ENCODE data around the gene EIF4G1. TPM values are rescaled to one million over a fixed set of nuclear protein-coding genes. Genes with fewer than 3 reads are reported as not detected.

The EIF4G1 gene
- total and polyA plus RNA-seq, 2 donors (not counting 3 experiments of a cell fraction or from before 2014, with no cell fraction given): 355 to 532 TPM

GRCh38 chr3:184345317-184346144, 31.1 kb downstream of the EIF4G1 start:
- peak; percentile 44 for DNase-seq (ENCODE audit: low read depth, low spot score)
- Histone ChIP-seq H3K27me3 (ENCODE audit: control insufficient read depth in 2 of 2, insufficient read depth in 2 of 2, low read length in 2 of 2) (no peaks in the 10 kb centered on the region), H3K9ac (replicated peaks; ENCODE audit: extremely low read depth, insufficient read depth, low read length) (no peak overlapping the region), H2AFZ (ENCODE audit: low read depth, low read length) (no peak overlapping the region), H3K4me3 (replicated peaks in 1 of 3; ENCODE audit: insufficient read depth in 1 of 3, low read depth in 1 of 3, low read length in 3 of 3) (no peak overlapping the region), H3K79me2 (ENCODE audit: control insufficient read depth, insufficient read depth, low read length) (peaks cover 7% of the 10 kb centered on the region), H3K4me1 (ENCODE audit: control insufficient read depth, extremely low read depth, insufficient read depth, low read length) (peaks cover 7% of the 10 kb centered on the region), H4K20me1 (replicated peaks; ENCODE audit: control insufficient read depth, extremely low read depth, insufficient read depth, low read length) (no peaks in the 10 kb centered on the region), H3K36me3 (ENCODE audit: control insufficient read depth in 2 of 2, extremely low read depth in 1 of 2, insufficient read depth in 2 of 2, low read length in 2 of 2) (peaks cover 6 to 25% of the 10 kb centered on the region in 2 experiments), H3K9me3 (replicated peaks; ENCODE audit: control insufficient read depth, insufficient read depth, low read length) (no peaks in the 10 kb centered on the region), H3K27ac (ENCODE audit: insufficient read depth, low read depth, low read length) (no peak overlapping the region), H3K9me1 (replicated peaks; ENCODE audit: control insufficient read depth, extremely low read depth, insufficient read depth, low read length) (no peaks in the 10 kb centered on the region), H3K4me2 (ENCODE audit: insufficient read depth, low read length) (no peak overlapping the region)
- ChIA-PET CTCF (interaction anchor here (0.6 to 1.7 kb wide), 8 partner anchors 8 to 196 kb away, joined by 3 to 8 read pairs (median 4); partner anchors contain the start of gene CLCN2), POLR2A (no interaction called here)
- FAIRE-seq: peak; percentile 78
- dilution Hi-C loops (cut with MboI; ENCODE audit: extremely low pct_ligation_motif_present, low sequenced_read_pairs): no loop called here
- intact Hi-C loops (cut with micrococcal nuclease): no loop called here
- BruUV-seq (replicated peaks): no TSS peak
- TF ChIP-seq GATA2 (IDR thresholded peaks at IDR 0.05; ENCODE audit: insufficient read depth, insufficient read length, low read depth, low read length) (no peak), CTCF (IDR thresholded peaks at IDR 0.05; ENCODE audit: extremely low read depth in 1 of 2, insufficient read depth in 1 of 2, low read depth in 1 of 2, low read length in 2 of 2) (peak; percentile 43 to 59), JUN (IDR thresholded peaks at IDR 0.05; ENCODE audit: borderline replicate concordance, insufficient read depth, insufficient read length, low read depth) (no peak)
